ENCODE data around the gene IQCC.

The IQCC gene

DNA sequence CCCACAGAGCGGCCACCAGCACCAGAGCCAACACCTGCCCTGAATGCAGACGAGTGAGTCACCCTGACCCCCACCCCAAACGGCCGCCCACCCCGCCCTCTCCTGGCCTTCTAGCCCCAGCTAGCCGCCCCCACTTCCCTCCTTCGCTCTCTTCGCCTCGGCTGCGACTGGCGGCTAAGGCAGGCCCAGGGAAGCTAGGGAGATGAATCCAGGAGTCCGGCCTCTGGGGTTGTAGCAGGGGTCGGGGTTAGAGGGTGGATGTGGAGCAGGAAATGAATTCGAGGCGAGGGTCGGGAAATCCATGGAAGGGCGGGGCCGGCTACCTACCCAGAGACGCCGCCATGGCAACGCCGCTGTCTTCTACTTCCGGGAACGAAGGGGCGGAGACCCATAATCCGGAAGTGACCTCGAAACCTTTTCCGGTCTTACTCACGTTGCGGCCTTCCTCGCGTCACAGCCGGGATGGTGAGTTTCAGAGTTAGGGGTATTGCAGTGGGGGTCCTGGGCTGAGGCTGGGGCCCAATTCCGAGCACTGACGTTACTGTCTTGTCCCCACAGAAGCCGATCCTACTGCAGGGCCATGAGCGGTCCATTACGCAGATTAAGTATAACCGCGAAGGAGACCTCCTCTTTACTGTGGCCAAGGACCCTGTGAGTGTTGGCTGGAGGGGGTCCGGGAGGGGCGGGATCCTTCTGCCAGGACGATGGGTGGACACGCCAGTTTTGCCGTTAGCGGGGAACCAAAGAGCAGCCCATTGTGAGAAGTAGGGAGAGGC, 16.7 kb downstream of the IQCC start, which contains the start of the genes EIF3I and TMEM234 (continued):
- TF ChIP-seq, protein P1, sequence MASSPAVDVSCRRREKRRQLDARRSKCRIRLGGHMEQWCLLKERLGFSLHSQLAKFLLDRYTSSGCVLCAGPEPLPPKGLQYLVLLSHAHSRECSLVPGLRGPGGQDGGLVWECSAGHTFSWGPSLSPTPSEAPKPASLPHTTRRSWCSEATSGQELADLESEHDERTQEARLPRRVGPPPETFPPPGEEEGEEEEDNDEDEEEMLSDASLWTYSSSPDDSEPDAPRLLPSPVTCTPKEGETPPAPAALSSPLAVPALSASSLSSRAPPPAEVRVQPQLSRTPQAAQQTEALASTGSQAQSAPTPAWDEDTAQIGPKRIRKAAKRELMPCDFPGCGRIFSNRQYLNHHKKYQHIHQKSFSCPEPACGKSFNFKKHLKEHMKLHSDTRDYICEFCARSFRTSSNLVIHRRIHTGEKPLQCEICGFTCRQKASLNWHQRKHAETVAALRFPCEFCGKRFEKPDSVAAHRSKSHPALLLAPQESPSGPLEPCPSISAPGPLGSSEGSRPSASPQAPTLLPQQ (tag by site-specific recombination; IDR thresholded peaks at IDR 0.05) = 0 out of 2 replicates have a peak, but pooled peaks have one; percentile 37
- TF ChIP-seq, protein P2, sequence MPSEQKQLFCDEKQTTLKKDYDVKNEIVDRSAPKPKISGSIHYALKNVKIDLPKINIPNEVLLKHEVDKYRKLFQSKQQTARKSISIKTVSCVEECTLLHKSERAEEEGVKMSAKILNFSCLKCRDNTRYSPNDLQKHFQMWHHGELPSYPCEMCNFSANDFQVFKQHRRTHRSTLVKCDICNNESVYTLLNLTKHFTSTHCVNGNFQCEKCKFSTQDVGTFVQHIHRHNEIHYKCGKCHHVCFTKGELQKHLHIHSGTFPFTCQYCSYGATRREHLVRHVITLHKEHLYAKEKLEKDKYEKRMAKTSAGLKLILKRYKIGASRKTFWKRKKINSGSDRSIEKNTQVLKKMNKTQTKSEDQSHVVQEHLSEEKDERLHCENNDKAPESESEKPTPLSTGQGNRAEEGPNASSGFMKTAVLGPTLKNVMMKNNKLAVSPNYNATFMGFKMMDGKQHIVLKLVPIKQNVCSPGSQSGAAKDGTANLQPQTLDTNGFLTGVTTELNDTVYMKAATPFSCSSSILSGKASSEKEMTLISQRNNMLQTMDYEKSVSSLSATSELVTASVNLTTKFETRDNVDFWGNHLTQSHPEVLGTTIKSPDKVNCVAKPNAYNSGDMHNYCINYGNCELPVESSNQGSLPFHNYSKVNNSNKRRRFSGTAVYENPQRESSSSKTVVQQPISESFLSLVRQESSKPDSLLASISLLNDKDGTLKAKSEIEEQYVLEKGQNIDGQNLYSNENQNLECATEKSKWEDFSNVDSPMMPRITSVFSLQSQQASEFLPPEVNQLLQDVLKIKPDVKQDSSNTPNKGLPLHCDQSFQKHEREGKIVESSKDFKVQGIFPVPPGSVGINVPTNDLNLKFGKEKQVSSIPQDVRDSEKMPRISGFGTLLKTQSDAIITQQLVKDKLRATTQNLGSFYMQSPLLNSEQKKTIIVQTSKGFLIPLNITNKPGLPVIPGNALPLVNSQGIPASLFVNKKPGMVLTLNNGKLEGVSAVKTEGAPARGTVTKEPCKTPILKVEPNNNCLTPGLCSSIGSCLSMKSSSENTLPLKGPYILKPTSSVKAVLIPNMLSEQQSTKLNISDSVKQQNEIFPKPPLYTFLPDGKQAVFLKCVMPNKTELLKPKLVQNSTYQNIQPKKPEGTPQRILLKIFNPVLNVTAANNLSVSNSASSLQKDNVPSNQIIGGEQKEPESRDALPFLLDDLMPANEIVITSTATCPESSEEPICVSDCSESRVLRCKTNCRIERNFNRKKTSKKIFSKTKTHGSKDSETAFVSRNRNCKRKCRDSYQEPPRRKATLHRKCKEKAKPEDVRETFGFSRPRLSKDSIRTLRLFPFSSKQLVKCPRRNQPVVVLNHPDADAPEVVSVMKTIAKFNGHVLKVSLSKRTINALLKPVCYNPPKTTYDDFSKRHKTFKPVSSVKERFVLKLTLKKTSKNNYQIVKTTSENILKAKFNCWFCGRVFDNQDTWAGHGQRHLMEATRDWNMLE (tag by site-specific recombination; conservative IDR thresholded peaks at IDR 0.05; ENCODE audit: low read depth) = peak; percentile 97
- TF ChIP-seq, protein P3, sequence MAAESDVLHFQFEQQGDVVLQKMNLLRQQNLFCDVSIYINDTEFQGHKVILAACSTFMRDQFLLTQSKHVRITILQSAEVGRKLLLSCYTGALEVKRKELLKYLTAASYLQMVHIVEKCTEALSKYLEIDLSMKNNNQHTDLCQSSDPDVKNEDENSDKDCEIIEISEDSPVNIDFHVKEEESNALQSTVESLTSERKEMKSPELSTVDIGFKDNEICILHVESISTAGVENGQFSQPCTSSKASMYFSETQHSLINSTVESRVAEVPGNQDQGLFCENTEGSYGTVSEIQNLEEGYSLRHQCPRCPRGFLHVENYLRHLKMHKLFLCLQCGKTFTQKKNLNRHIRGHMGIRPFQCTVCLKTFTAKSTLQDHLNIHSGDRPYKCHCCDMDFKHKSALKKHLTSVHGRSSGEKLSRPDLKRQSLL (tag by site-specific recombination; IDR thresholded peaks at IDR 0.05) = no peak
- TF ChIP-seq ZNF175 (tag by site-specific recombination; IDR thresholded peaks at IDR 0.05) (no peak), ZBTB17 (tag by site-specific recombination; IDR thresholded peaks at IDR 0.05) (0 out of 2 replicates have a peak, but pooled peaks have one; percentile 28), ZNF530 (tag by site-specific recombination; IDR thresholded peaks at IDR 0.05; ENCODE audit: low read depth) (no peak), ZNF341 (tag by site-specific recombination; IDR thresholded peaks at IDR 0.05; ENCODE audit: low read depth) (peak; percentile 44; the same call in 1 of the 2 replicates)

DNA sequence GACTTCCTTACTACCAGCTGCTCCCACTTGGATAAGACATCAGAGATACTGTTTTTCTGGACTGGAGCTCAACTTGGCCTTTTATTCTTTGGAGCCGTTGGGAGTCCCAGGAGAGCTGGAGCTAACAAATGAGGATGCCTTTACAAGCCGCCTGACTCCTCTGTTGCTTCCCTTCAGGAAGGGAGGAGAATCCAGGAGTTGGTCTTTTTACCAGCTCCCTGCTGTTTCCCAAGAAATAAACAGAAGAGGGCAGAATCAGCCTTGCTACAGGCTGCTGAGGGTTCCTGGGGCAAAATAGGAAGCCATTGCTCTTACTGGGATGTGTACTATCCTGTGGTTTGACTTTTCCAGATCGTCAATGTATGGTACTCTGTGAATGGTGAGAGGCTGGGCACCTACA, 18.2 kb downstream of the IQCC start:
- Histone ChIP-seq H3K4me1 (ENCODE audit: control insufficient read depth, insufficient read depth, low read length) (peaks cover 2% of the 10 kb centered on the region; the same call in 1 of the 2 replicates), H3K4me3 (ENCODE audit: low read depth, low read length) (no peak overlapping the region), H3K36me3 (ENCODE audit: control insufficient read depth in 2 of 2, insufficient read depth in 1 of 2, low read length in 2 of 2) (peaks cover 30 to 76% of the 10 kb centered on the region in 2 experiments), H3K9me3 (ENCODE audit: control insufficient read depth, insufficient read depth, low read depth, low read length) (no peaks in the 10 kb centered on the region), H3K27ac (ENCODE audit: extremely low read depth, low read depth, low read length) (no peak overlapping the region)
- TF ChIP-seq ZNF133 (tag by site-specific recombination; IDR thresholded peaks at IDR 0.05) (no peak), ZNF266 (tag by site-specific recombination; IDR thresholded peaks at IDR 0.05; ENCODE audit: low read depth) (no peak), ZBTB48 (tag by site-specific recombination; IDR thresholded peaks at IDR 0.05) (no peak), ZNF114 (tag by site-specific recombination; IDR thresholded peaks at IDR 0.05) (no peak), ZNF791 (tag by site-specific recombination; IDR thresholded peaks at IDR 0.05) (no peak)
- TF ChIP-seq, protein P4, sequence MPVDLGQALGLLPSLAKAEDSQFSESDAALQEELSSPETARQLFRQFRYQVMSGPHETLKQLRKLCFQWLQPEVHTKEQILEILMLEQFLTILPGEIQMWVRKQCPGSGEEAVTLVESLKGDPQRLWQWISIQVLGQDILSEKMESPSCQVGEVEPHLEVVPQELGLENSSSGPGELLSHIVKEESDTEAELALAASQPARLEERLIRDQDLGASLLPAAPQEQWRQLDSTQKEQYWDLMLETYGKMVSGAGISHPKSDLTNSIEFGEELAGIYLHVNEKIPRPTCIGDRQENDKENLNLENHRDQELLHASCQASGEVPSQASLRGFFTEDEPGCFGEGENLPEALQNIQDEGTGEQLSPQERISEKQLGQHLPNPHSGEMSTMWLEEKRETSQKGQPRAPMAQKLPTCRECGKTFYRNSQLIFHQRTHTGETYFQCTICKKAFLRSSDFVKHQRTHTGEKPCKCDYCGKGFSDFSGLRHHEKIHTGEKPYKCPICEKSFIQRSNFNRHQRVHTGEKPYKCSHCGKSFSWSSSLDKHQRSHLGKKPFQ (tag by site-specific recombination; IDR thresholded peaks at IDR 0.05) = no peak
- ChIA-PET POLR2A (interaction anchor here (0.6 to 1.5 kb wide), 5 partner anchors 14 to 958 kb away, joined by 3 to 6 read pairs (median 3); partner anchors contain the start of gene MARCKSL1), CTCF (interaction anchor here (0.9 to 2.4 kb wide), 3 partner anchors 8 to 28 kb away, joined by 3 to 12 read pairs (median 4); no protein-coding TSS in a partner anchor)
